Measurements from ENCODE around the gene UBE2D4.
A peak's percentile ranks its signal among the peaks of the same experiment; 100 is the strongest.
"Not testable (repeated sequence)": the region's sequence is repeated elsewhere in the genome, so short reads cannot be mapped to it uniquely, and the experiment has no call there.

UBE2D4 gene

GRCh38 chr7:43968172-43969040 is 42.2 kb downstream of the UBE2D4 start:
- DNase-seq, result not testable (repeated sequence)

DNA sequence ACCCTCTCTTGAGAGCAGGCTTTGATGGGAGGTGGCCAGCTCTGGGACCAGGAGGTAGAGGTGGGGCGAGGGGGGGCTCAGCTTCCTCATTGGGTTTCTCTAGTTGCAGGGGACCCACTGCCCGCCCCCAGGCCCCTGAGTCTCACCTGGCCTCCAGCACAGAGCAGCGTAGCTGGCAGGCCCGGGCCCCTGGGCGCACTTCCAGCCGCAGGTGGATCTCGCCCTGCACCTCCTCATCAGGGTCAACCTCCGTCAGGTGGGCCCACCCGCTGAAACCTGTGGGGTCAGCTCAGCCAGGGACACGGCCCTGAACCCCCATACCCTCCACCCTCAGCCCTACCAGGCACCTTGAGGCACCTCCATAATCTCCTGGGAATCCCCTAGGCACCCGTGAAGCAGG is 43.4 kb downstream of the UBE2D4 start:
- DNase-seq, result not testable (repeated sequence)

DNA sequence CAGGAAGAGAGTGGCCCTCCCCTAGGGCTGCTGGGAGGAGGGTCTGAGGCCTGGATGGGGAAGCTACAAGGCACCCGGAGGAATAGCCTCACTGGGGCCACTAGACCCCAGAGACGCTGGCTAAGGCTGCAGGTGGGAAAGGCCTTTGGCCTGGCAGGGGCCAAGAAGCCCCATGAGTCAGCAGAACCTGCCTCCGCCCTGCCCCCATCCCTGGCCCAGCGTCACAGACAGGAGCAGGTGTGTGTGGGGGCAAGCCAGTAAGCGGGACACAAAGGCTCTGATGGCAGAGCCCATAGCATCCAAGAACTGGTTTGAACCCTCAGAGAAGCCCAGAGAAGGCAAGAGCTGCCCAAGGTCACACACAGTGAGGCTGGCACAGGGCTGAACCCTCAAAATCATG is 44.5 kb downstream of the UBE2D4 start:
- DNase-seq, result not testable (repeated sequence)

DNA sequence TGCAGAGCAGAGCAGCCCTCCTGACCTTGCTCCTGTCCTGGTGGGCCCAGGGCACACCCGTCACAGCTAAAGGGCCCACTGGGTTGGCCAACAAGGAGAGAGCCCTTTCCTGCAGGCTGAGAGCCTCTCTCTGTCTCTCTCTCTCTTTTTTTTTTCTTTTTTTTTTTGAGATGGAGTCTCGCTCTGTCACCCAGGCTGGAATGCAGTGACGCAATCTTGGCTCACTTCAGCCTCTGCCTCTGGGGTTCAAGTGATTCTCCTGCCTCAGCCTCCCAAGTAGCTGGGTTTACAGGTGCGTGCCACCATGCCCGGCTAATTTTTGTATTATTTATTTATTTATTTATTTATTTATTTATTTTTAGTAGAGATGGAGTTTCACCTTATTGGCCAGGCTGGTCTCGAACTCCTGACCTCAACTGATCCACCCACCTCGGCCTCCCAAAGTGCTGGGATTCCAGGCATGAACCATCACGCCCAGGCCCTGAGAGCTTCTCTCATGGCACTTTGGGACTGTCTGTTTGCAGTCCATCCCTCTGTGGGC is 47.9 kb downstream of the UBE2D4 start:
- not testable (repeated sequence) for DNase-seq

DNA sequence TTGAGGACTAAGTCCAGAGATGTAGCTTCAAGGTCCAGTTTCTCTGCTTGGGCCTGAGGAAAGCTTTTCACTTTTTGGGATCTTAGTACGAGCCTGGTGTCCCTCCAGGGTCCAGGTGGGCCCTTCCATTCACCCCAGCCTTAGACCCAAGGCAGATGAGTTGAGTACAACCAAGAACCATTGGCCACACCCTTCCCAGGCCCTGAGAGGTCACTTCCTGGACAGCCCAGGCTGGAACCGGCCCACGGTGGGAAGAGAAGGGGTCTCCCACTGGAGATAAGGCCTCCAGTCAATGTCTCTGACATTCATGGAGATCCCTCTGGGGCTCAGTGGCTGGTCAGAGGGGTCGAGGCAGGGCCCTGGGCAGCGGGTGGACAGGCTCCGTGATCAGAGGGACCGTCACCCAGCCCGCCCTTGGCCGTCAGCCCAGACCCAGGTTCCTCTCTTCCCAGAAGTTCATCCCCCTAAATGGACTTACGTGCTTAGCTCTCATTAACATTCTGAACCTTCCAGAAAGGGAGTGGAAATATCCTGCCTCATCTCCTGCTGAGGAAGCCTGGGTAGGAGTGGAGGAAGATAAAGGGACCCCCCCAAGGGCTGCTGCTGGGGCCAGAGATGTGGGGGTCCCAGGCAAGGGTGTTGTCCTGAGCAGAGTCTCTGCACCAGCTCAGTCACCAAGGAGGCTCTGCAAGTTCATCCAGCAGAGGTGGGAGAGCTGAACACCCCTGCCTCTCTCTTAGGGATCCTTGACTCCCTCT is 48.7 kb downstream of the UBE2D4 start:
- not testable (repeated sequence) for DNase-seq

DNA sequence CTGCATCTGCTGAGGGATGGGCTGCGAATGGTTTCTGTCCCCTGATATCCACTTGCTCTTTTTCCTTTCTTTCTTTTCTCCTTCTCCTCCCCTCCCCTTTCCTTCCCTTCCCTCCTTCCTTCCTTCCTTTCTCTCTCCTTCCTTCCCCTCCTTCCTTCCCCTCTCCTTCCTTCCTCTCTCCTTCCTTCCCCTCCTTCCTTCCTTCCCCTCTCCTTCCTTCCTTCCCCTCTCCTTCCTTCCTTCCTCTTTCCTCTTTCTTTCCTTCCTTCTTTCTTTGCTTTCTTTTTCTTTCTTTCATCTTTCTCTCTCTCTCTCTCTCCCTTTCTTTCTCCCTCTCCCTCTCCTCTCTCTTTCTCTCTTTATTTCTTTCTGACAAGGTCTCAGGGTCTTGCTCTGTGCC is 51.3 kb downstream of the UBE2D4 start:
- DNase-seq, result no peak

GRCh38 chr7:43978102-43978501 is 51.9 kb downstream of the UBE2D4 start:
- DNase-seq, result not testable (repeated sequence)

GRCh38 chr7:43982848-43983247 is 56.6 kb downstream of the UBE2D4 start:
- not testable (repeated sequence) for DNase-seq

DNA sequence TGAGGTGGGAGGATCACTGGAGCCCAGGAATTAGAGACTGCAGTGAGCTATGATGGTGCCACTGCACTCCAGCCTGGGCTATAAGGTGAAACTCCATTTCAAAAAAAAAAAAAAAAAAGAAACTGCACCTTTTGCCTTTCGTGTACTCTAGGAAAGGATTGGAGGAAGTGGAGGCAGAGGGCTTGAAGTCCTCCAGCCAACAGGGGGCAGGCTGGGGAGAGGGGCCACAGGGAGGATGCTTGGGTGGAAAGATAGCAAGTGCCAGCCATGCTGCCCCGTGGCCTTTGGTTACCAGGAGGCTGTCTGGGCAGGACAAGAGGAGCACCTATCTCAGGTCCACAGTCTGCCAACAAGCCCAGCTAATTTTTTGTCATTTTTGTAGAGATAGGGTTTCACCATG is 57.5 kb downstream of the UBE2D4 start:
- DNase-seq, result not testable (repeated sequence)

GRCh38 chr7:43985904-43986864 is 59.9 kb downstream of the UBE2D4 start:
- peak; percentile 88 to 90 for DNase-seq

- not testable (repeated sequence) for DNase-seq
These were observed 61.2 kb downstream of the UBE2D4 start for GRCh38 chr7:43987476-43987875.

- DNase-seq, result not testable (repeated sequence)
These were observed 63.9 kb downstream of the UBE2D4 start for GRCh38 chr7:43990011-43990585.

DNA sequence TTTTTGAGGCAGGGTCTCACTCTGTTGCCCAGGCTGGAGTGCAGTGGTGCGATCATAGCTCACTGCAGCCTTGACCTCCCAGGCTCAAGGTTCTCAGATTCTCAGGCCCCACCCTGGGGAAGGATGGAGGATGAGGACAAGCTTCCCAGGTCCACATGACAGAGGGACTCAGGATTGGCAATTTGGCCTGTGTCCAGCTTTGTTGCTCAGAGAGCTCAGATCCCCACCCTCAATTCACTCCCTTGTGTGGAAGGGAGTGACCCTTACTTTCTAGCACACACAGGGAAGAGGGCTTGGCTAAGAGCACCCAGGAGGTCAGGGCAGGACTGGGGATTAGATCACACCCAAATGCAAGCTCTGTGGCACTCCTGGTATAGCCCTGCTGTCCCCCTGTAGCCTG is 64.6 kb downstream of the UBE2D4 start:
- not testable (repeated sequence) for DNase-seq

- DNase-seq, result not testable (repeated sequence)
These were observed 66.7 kb downstream of the UBE2D4 start for GRCh38 chr7:43992896-43993295.

DNA sequence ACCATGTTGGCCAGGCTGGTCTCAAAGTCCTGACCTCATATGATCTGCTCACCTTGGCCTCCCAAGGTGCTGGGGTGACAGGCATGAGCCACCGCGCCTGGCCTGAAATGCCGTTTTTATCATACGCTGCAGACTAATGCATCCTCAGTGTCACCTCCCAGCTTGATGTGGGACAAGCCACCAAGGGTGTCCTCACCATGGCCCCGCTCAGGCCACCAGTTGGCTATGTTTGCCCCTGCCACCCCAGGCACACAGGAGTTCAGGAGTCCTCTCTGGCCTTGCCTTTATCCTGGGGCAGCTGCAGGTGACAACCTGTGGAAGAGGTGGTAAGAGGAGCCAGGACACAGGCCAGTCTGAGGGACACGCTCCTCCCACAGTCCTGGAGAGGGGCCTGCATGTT is 68.4 kb downstream of the UBE2D4 start:
- not testable (repeated sequence) for DNase-seq

DNA sequence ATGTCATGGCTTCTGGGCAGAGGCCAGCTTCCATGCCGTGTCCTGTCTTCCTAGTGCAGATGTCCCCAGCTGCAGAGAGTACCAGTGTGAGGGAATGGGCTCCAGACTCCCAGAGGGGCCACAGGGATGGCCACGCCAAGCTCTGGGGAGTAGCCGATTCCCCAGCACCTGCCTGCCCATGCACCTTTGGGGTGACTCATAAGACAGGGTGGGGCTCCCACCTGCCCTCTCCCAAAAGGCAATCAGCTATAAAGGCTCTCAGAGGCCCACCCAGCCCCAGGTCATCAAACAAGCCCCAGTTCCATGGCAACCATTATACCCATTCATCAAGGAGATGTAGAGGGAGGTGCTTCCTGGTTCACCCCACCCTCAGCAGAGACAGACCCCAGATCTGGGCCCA is 71.3 kb downstream of the UBE2D4 start, which contains the start of gene SPDYE1:
TSS of gene SPDYE1 (plus strand) at position 366 of the 400 bp plus-strand sequence. CDS start 2,053 bp downstream, outside the sequence.
- DNase-seq, result not testable (repeated sequence)

Data from stimulated activated CD4-positive, alpha-beta T cell treated with anti-CD3 and anti-CD28 coated beads, Interleukin-2, amount 100 ng/mL, for 48 hours (primary cell).